Keratinocyte (primary cell): ENCODE results near the gene HLA-B.

ENCODE experiments used
- CTCF ChIP-seq, 3 experiments: IDR thresholded peaks in 1 of 3; conservative IDR thresholded peaks in 1 of 3; optimal IDR thresholded peaks in 1 of 3; 2 replicates in 2 of 3; 3 replicates in 1 of 3; pipeline versions ENCODE3 to v1.5.1; 2011; ENCODE audit warnings: low read length in 3 of 3, mild to moderate bottlenecking in 3 of 3, moderate library complexity in 2 of 3, control low read depth in 1 of 3, inconsistent platforms in 1 of 3; ENCODE audit not compliant: insufficient read depth in 2 of 3; ENCODE audit errors: extremely low read depth in 1 of 3
- EZH2 ChIP-seq: IDR thresholded peaks from one replicate; pipeline ENCODE4 v1.6.1; 2012; ENCODE audit warnings: inconsistent platforms, mild to moderate bottlenecking, low read length, moderate library complexity

DNA sequence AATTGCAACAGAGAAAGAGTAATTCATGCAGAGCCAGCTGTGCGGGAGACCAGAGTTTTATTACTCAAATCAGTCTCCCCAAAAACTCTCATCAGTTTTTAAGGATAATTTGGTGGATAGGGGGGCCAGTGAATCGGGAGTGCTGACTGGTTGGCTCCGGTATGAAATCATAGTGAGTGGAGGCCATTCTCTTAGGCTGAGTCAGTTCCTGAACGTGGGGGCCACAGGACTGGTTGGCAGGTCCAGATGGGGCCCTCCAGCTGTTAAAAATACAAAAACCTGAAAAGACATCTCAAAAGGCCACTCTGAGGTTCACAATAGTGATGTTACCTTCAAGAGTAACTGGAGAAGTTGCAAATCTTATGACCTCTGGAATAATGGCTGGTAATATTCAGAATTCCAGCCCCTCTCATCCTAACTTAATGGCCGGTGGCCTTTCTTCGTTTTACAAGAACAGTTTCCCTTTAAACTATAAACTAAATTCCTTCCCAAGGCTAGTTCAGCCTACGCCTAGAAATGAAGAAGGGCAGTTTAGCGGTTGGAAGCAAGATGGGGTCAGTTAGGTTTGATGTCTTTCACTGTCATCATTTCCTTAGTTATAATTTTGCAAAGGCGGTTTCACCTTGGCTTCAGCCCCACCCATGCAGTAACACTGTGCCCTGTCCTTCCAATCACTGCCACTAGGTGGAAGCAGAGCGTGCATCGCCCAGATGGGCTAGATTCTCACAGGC is 39.6 kb upstream of the HLA-B start:
- TF ChIP-seq CTCF (optimal IDR thresholded peaks at IDR 0.05 in 1 of 3, IDR thresholded peaks at IDR 0.05 in 1 of 3, conservative IDR thresholded peaks at IDR 0.05 in 1 of 3; ENCODE audit: extremely low read depth in 1 of 3, insufficient read depth in 2 of 3, low read length in 3 of 3) = peak; percentile 68 to 89 (median 86)
- TF ChIP-seq EZH2 = no peak
